ENCODE data around the gene CNN2. TPM values are rescaled to one million over a fixed set of nuclear protein-coding genes. Genes with fewer than 3 reads are reported as not detected.

The CNN2 gene
- total and polyA plus RNA-seq, 9 of the 15 experiments (the other 6 are each of a cell fraction or from before 2014, with no cell fraction given) = 12.1 to 174 (median 52.7) TPM

DNA sequence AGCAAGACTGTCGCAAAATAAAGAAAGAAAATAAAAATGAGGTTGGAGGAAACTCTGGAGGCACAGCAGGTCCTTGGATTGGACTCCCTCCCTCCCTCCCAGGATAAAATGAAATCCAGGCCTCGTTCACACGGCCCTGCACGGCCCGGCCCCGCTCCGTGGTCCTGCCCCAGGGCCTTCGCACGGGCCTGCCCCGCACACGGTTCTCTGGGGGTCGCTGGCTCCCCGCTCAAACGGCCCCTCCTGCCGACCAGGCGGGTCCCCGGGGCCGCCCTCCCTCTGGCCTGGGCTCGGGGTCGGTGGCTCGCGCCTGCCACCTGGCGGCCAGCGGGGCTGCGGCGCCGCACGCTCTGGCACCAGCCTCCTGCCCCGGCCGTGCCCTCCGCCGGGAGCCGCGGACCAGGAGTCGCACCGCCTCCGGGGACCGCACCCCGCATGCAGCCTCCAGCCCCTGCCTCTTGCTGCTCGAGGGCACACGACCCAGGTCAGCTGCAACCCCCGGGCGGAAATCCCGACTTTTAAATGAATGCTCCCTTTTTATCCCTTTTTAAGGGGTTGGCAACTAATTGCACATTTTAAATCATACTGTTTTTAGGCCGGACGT is 43.7 kb upstream of the CNN2 start (continued):
- TF ChIP-seq RCOR1 (IDR thresholded peaks at IDR 0.05; ENCODE audit: borderline replicate concordance in 1 of 2, low read depth in 2 of 2, low read length in 2 of 2) (no peak), ZNF134 (CRISPR knock-in tag; conservative IDR thresholded peaks at IDR 0.05) (no peak), RAD21 (CRISPR knock-in tag; conservative IDR thresholded peaks at IDR 0.05 in 1 of 2, IDR thresholded peaks at IDR 0.05 in 1 of 2) (peak; percentile 99), SREBF2 (CRISPR knock-in tag; IDR thresholded peaks at IDR 0.05) (no peak), MEIS2 (IDR thresholded peaks at IDR 0.05; ENCODE audit: partially characterized antibody) (no peak), KLF1 (tag; IDR thresholded peaks at IDR 0.05) (peak; percentile 59; the same call in 1 of the 2 replicates), KLF16 (IDR thresholded peaks at IDR 0.05) (no peak), RFX5 (IDR thresholded peaks at IDR 0.05; ENCODE audit: low read depth, low read length) (no peak), CREM (IDR thresholded peaks at IDR 0.05; ENCODE audit: low read depth) (0 out of 2 replicates have a peak, but pooled peaks have one; percentile 33), BMI1 (IDR thresholded peaks at IDR 0.05; ENCODE audit: low read length) (no peak), CXXC5 (CRISPR knock-in tag; IDR thresholded peaks at IDR 0.05) (peak; percentile 62), C11orf30 (IDR thresholded peaks at IDR 0.05; ENCODE audit: low read depth) (no peak), ADNP (tag; IDR thresholded peaks at IDR 0.05) (0 out of 2 replicates have a peak, but pooled peaks have one; percentile 37)
- TF ChIP-seq, protein P1, sequence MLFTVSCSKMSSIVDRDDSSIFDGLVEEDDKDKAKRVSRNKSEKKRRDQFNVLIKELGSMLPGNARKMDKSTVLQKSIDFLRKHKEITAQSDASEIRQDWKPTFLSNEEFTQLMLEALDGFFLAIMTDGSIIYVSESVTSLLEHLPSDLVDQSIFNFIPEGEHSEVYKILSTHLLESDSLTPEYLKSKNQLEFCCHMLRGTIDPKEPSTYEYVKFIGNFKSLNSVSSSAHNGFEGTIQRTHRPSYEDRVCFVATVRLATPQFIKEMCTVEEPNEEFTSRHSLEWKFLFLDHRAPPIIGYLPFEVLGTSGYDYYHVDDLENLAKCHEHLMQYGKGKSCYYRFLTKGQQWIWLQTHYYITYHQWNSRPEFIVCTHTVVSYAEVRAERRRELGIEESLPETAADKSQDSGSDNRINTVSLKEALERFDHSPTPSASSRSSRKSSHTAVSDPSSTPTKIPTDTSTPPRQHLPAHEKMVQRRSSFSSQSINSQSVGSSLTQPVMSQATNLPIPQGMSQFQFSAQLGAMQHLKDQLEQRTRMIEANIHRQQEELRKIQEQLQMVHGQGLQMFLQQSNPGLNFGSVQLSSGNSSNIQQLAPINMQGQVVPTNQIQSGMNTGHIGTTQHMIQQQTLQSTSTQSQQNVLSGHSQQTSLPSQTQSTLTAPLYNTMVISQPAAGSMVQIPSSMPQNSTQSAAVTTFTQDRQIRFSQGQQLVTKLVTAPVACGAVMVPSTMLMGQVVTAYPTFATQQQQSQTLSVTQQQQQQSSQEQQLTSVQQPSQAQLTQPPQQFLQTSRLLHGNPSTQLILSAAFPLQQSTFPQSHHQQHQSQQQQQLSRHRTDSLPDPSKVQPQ (CRISPR knock-in tag; IDR thresholded peaks at IDR 0.05; ENCODE audit: borderline replicate concordance) = no peak
- TF ChIP-seq, protein P2, sequence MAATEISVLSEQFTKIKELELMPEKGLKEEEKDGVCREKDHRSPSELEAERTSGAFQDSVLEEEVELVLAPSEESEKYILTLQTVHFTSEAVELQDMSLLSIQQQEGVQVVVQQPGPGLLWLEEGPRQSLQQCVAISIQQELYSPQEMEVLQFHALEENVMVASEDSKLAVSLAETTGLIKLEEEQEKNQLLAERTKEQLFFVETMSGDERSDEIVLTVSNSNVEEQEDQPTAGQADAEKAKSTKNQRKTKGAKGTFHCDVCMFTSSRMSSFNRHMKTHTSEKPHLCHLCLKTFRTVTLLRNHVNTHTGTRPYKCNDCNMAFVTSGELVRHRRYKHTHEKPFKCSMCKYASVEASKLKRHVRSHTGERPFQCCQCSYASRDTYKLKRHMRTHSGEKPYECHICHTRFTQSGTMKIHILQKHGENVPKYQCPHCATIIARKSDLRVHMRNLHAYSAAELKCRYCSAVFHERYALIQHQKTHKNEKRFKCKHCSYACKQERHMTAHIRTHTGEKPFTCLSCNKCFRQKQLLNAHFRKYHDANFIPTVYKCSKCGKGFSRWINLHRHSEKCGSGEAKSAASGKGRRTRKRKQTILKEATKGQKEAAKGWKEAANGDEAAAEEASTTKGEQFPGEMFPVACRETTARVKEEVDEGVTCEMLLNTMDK (IDR thresholded peaks at IDR 0.05; ENCODE audit: borderline replicate concordance, insufficient read depth, low read depth, low read length, poor library complexity, severe bottlenecking) = no peak
- TF ChIP-seq, protein P3, sequence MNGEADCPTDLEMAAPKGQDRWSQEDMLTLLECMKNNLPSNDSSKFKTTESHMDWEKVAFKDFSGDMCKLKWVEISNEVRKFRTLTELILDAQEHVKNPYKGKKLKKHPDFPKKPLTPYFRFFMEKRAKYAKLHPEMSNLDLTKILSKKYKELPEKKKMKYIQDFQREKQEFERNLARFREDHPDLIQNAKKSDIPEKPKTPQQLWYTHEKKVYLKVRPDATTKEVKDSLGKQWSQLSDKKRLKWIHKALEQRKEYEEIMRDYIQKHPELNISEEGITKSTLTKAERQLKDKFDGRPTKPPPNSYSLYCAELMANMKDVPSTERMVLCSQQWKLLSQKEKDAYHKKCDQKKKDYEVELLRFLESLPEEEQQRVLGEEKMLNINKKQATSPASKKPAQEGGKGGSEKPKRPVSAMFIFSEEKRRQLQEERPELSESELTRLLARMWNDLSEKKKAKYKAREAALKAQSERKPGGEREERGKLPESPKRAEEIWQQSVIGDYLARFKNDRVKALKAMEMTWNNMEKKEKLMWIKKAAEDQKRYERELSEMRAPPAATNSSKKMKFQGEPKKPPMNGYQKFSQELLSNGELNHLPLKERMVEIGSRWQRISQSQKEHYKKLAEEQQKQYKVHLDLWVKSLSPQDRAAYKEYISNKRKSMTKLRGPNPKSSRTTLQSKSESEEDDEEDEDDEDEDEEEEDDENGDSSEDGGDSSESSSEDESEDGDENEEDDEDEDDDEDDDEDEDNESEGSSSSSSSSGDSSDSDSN (IDR thresholded peaks at IDR 0.05; ENCODE audit: borderline replicate concordance in 1 of 2, low read depth in 2 of 2, low read length in 2 of 2) = no peak; a peak in 1 of 4 replicates
- TF ChIP-seq, protein P4, sequence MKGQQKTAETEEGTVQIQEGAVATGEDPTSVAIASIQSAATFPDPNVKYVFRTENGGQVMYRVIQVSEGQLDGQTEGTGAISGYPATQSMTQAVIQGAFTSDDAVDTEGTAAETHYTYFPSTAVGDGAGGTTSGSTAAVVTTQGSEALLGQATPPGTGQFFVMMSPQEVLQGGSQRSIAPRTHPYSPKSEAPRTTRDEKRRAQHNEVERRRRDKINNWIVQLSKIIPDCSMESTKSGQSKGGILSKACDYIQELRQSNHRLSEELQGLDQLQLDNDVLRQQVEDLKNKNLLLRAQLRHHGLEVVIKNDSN (CRISPR knock-in tag; IDR thresholded peaks at IDR 0.05) = no peak
